HCEC 1CT (cell line): Measurements from ENCODE around the gene SESN1.
"Not testable (repeated sequence)": the region's sequence is repeated elsewhere in the genome, so short reads cannot be mapped to it uniquely, and the experiment has no call there.

Experiments
- DNase-seq: peaks from one replicate; pipeline ENCODE4 v3.0.0-alpha.2; 2017

SESN1 gene

GRCh38 chr6:108995296-108995695 lies 99.3 kb downstream of the SESN1 start:
- DNase-seq: no peak

- DNase-seq: no peak
Measured at GRCh38 chr6:108993876-108994275, 100.8 kb downstream of the SESN1 start.

GRCh38 chr6:108989700-108990099 lies 104.9 kb downstream of the SESN1 start:
- DNase-seq: no peak

- no peak for DNase-seq
Measured at GRCh38 chr6:108988765-108989164, 105.9 kb downstream of the SESN1 start.

- no peak for DNase-seq
Measured at GRCh38 chr6:108988296-108988695, 106.3 kb downstream of the SESN1 start.

- no peak for DNase-seq
Measured at GRCh38 chr6:108987156-108987555, 107.5 kb downstream of the SESN1 start.

- DNase-seq: no peak
Measured at GRCh38 chr6:108985301-108985700, 109.3 kb downstream of the SESN1 start.

GRCh38 chr6:108983151-108983550 lies 111.5 kb downstream of the SESN1 start:
- DNase-seq: no peak

- DNase-seq: no peak
Measured at GRCh38 chr6:108982154-108983113, 112.2 kb downstream of the SESN1 start.

GRCh38 chr6:108978638-108979037 lies 116.0 kb downstream of the SESN1 start:
- DNase-seq: not testable (repeated sequence)

- DNase-seq: no peak
Measured at GRCh38 chr6:108974201-108974600, 120.4 kb downstream of the SESN1 start.

- DNase-seq: no peak
Measured at GRCh38 chr6:108969776-108970175, 124.9 kb downstream of the SESN1 start.

- no peak for DNase-seq
Measured at GRCh38 chr6:108968325-108969316, 126.0 kb downstream of the SESN1 start.

- no peak for DNase-seq
Measured at GRCh38 chr6:108966855-108967755, 127.5 kb downstream of the SESN1 start.

- DNase-seq: no peak
Measured at GRCh38 chr6:108966251-108966650, 128.4 kb downstream of the SESN1 start.

- peak; percentile 83 for DNase-seq
Measured at GRCh38 chr6:108961985-108962384, 132.7 kb downstream of the SESN1 start.

GRCh38 chr6:108961077-108961476 lies 133.6 kb downstream of the SESN1 start:
- no peak for DNase-seq

- no peak for DNase-seq
Measured at GRCh38 chr6:108960601-108961000, 134.0 kb downstream of the SESN1 start.

- DNase-seq: no peak
Measured at GRCh38 chr6:108959972-108960582, 134.6 kb downstream of the SESN1 start.

- DNase-seq: no peak
Measured at GRCh38 chr6:108958900-108959770, 135.5 kb downstream of the SESN1 start.

GRCh38 chr6:108957221-108957620 lies 137.4 kb downstream of the SESN1 start:
- DNase-seq: no peak
